ENCODE measurements around the gene SREK1. TPM values are rescaled to one million over a fixed set of nuclear protein-coding genes. Genes with fewer than 3 reads are reported as not detected.

SREK1 gene
- total RNA-seq, 1 donor from 2014 or later, result 71.2 TPM

DNA sequence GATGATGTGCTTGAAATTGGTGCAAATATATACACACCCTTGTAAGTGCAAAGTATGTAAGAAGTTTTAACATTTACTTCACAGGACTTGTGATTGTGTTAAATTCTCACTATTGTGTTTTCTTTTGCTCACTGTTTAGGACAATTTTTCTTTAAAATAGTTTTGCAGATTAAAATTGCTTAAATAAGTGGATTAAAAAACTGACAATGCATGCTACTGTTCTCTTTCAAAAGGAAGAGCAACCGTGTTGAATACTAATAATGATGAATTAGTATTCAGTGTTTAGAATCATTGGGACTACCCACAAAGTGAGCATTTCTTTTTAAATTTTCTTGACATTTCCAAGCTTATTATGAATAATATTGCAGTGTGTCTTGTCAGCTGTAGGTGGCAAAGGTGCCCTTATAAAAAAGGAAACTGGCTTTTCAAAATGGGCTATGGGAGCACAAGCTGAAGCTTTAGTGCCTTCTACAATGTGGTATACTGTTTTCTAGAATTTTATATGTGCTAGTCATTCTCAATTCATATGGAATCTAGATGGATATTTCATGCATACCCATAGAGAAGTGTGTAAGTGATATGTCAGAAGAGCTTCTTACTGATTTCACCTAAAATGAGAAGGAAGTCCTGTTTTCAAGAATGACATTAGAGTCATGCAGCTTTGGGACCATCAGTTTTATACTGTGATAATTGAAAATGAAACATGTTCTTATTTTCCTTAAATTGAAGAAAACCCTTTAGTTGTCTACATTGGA lies 35.4 kb downstream of the SREK1 start:
- no peak overlapping the region for H3K27ac Mint-ChIP-seq (ENCODE audit: unreplicated experiment)
- no peak for TF ChIP-seq CTCF (IDR thresholded peaks at IDR 0.05)
- no peaks in the 10 kb centered on the region for H3K27me3 Mint-ChIP-seq (ENCODE audit: unreplicated experiment)
- no peak for DNase-seq (ENCODE audit: extremely low spot score, unreplicated experiment)
- no peaks in the 10 kb centered on the region for H3K4me1 Mint-ChIP-seq (ENCODE audit: unreplicated experiment)
- H3K4me3 Mint-ChIP-seq (ENCODE audit: unreplicated experiment), result no peak overlapping the region
- peaks cover 52% of the 10 kb centered on the region for H3K36me3 Mint-ChIP-seq (ENCODE audit: unreplicated experiment)
- H3K9me3 Mint-ChIP-seq (ENCODE audit: unreplicated experiment), result no peaks in the 10 kb centered on the region

DNA sequence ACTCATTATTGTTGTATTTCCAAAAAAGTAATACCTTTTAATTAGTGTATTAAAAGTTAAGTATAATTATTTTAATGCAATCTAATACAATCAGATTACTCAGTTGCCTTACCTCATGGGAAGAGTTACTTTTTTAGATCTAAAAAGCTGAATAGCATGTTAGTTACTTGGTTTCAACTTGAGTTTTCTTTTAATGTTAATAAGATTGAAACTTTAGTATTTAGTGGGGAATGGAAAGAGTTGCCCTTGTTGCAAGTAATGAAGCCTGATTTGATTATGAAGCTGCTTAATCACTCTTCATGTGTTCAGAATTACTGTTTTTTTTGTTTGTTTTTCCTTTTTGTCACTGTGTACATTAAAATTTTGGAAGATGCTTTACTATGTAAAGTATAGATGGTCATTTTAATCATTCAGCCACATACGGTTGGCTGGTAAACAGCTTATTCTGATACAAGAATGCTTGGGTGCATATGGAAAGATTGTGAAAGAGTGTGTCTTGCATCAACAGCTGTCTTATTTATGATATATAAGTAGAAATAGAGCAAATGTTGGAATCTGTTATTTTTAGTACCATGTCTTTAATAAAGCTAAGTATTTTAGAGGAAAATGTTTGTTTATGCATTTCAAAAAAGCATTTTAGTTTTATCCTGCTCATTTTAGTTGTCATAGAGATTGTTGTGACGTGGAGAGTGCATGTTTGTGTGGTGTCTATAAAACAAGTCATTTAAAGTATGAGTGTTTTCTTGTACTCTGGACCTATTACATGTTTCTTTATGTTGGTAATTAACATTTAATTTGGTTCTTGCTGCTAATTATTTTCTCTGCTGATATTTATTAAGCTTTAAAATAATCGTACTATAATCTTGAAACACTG lies 36.4 kb downstream of the SREK1 start:
- no peak overlapping the region for H3K4me3 Mint-ChIP-seq (ENCODE audit: unreplicated experiment)
- no peak for DNase-seq (ENCODE audit: extremely low spot score, unreplicated experiment)
- no peaks in the 10 kb centered on the region for H3K27me3 Mint-ChIP-seq (ENCODE audit: unreplicated experiment)

GRCh38 chr5:66186108-66186507 lies 42.0 kb downstream of the SREK1 start:
- H3K4me3 Mint-ChIP-seq (ENCODE audit: unreplicated experiment), result no peak overlapping the region
- no peaks in the 10 kb centered on the region for H3K9me3 Mint-ChIP-seq (ENCODE audit: unreplicated experiment)
- no peak overlapping the region for H3K27ac Mint-ChIP-seq (ENCODE audit: unreplicated experiment)
- peaks cover 15% of the 10 kb centered on the region for H3K36me3 Mint-ChIP-seq (ENCODE audit: unreplicated experiment)
- no peaks in the 10 kb centered on the region for H3K4me1 Mint-ChIP-seq (ENCODE audit: unreplicated experiment)
- TF ChIP-seq CTCF (IDR thresholded peaks at IDR 0.05), result no peak
- DNase-seq (ENCODE audit: extremely low spot score, unreplicated experiment), result no peak
- H3K27me3 Mint-ChIP-seq (ENCODE audit: unreplicated experiment), result no peaks in the 10 kb centered on the region

More for the DNA sequence above, 36.4 kb downstream of the SREK1 start:
- Mint-ChIP-seq H3K36me3 (ENCODE audit: unreplicated experiment) (peaks cover 49% of the 10 kb centered on the region), H3K9me3 (ENCODE audit: unreplicated experiment) (no peaks in the 10 kb centered on the region), H3K4me1 (ENCODE audit: unreplicated experiment) (no peaks in the 10 kb centered on the region), H3K27ac (ENCODE audit: unreplicated experiment) (no peak overlapping the region)
- TF ChIP-seq CTCF (IDR thresholded peaks at IDR 0.05), result no peak

- H3K27me3 Mint-ChIP-seq (ENCODE audit: unreplicated experiment), result no peaks in the 10 kb centered on the region
- H3K4me1 Mint-ChIP-seq (ENCODE audit: unreplicated experiment), result peaks cover 16% of the 10 kb centered on the region
- no peak for DNase-seq (ENCODE audit: extremely low spot score, unreplicated experiment)
- H3K27ac Mint-ChIP-seq (ENCODE audit: unreplicated experiment), result no peak overlapping the region
- H3K9me3 Mint-ChIP-seq (ENCODE audit: unreplicated experiment), result no peaks in the 10 kb centered on the region
- H3K4me3 Mint-ChIP-seq (ENCODE audit: unreplicated experiment), result no peak overlapping the region
- no peak for TF ChIP-seq CTCF (IDR thresholded peaks at IDR 0.05)
- H3K36me3 Mint-ChIP-seq (ENCODE audit: unreplicated experiment), result peaks cover 2% of the 10 kb centered on the region
Measured at GRCh38 chr5:66193419-66193818, 49.3 kb downstream of the SREK1 start.

All from osteocyte (in vitro differentiated cells).